Thoracic aorta (tissue), 2 donors: Measurements from ENCODE around the gene DNAH11. TPM values are rescaled to one million over a fixed set of nuclear protein-coding genes. Genes with fewer than 3 reads are reported as not detected.

Experiments
- ATAC-seq: fragments of 150-250 bp; one replicate; pipeline ENCODE4 v1.8.0; 2017; ENCODE audit warnings: low read depth; ENCODE audit not compliant: insufficient number of reproducible peaks, low FRiP score
- DNase-seq: peaks from one replicate; pipeline ENCODE4 v3.0.0-alpha.2; 2020; ENCODE audit warnings: low spot score
- H3K27ac ChIP-seq, 2 donors: fragments of 200-600 bp; sonication (generic); 1 replicate in 1 of 2; 2 replicates in 1 of 2; pipeline ENCODE4 v1.5.1; 2016; ENCODE audit warnings: mild to moderate bottlenecking in 2 of 2, moderate library complexity in 2 of 2
- H3K27me3 ChIP-seq: fragments of 200-600 bp; sonication (generic); replicated peaks from 2 replicates; pipeline ENCODE4 v1.6.0; 2016; ENCODE audit warnings: mild to moderate bottlenecking; ENCODE audit not compliant: insufficient read depth
- H3K36me3 ChIP-seq: fragments of 200-600 bp; sonication (generic); one replicate; pipeline ENCODE4 v1.5.1; 2016
- H3K4me1 ChIP-seq, 2 donors: fragments of 200-600 bp; sonication (generic); 1 replicate in 1 of 2; 2 replicates in 1 of 2; pipeline versions ENCODE4 v1.5.1 to v1.6.0; 2016; ENCODE audit warnings: low read depth in 2 of 2, mild to moderate bottlenecking in 1 of 2; ENCODE audit not compliant: control insufficient read depth in 1 of 2
- H3K4me3 ChIP-seq: fragments of 200-600 bp; sonication (generic); 2 replicates; pipeline ENCODE4 v1.5.1; 2016; ENCODE audit warnings: mild to moderate bottlenecking
- H3K9me3 ChIP-seq: fragments of 200-600 bp; sonication (generic); 2 replicates; pipeline ENCODE4 v1.5.1; 2016
- total RNA-seq, 2 donors: library from RNA; depleted of rRNA; stranded (reverse); fragments of >200 nt; gene quantifications; one replicate each; pipeline versions ENCODE4 v1.1.0 to v1.2.3, GENCODE V29; 2016
- TF ChIP-seq, protein P1 (sequence below): fragments of 200-600 bp; sonication (generic); IDR thresholded peaks from one replicate; pipeline ENCODE4 v1.5.1; 2019; ENCODE audit warnings: antibody characterized with exemption

Gene DNAH11
- total RNA-seq, 2 donors from 2014 or later = 1.9 to 16.2 TPM

DNA sequence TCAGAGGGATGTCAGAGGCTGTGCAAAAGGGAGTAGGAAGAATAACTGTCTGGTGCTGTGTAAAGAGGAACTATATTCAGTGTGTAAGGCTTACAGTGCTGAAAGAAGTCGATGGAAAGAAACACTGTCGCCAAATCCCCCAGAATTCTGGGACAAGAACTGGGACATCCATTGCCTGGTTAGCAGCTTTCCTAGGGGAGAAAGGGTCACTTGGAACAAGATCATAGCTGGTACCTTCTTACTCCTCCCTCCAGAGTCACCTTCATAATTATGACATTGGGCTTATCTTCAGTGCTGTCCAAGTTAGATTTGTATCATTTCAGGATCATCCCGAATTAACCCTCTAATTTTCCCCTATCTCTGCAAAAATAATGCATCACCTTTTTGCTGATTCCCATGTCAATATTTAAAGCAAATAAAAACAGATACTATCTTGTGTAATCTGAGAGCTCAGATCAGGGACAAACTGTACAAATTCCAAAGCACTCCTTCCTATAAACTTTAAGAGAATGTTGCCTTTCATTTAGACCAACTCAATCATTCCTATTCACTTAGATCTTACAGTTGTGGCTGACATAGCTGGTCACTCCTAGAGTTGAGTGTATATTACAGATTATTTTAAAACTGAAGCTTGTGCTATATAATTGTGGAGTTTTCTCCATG, 96.5 kb downstream of the DNAH11 start:
- Histone ChIP-seq H3K27me3 (no peaks in the 10 kb centered on the region), H3K9me3 (no peaks in the 10 kb centered on the region), H3K4me1 (no peaks in the 10 kb centered on the region), H3K27ac (no peak overlapping the region), H3K36me3 (no peaks in the 10 kb centered on the region), H3K4me3 (no peak overlapping the region)
- TF ChIP-seq, protein P1, sequence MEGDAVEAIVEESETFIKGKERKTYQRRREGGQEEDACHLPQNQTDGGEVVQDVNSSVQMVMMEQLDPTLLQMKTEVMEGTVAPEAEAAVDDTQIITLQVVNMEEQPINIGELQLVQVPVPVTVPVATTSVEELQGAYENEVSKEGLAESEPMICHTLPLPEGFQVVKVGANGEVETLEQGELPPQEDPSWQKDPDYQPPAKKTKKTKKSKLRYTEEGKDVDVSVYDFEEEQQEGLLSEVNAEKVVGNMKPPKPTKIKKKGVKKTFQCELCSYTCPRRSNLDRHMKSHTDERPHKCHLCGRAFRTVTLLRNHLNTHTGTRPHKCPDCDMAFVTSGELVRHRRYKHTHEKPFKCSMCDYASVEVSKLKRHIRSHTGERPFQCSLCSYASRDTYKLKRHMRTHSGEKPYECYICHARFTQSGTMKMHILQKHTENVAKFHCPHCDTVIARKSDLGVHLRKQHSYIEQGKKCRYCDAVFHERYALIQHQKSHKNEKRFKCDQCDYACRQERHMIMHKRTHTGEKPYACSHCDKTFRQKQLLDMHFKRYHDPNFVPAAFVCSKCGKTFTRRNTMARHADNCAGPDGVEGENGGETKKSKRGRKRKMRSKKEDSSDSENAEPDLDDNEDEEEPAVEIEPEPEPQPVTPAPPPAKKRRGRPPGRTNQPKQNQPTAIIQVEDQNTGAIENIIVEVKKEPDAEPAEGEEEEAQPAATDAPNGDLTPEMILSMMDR = no peak
- ATAC-seq = no peak
- DNase-seq = no peak

DNA sequence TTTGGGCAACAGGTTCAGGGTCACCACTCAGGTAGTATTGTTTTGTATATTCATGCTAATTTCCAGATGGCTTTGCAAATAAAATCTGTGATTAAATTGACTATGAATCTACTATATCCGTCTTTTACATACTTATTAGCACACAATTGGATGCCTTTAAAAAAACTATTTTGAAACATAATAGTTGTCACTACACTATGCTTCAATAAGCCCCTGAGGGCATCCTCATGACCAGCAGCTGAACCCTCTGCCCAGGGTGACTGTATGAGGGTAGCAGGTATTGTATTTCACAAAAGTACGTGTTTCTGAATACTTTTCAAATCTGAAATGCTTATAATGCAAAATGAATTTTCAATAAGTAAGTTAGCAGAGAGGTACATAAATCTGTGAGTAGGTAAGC, 97.3 kb downstream of the DNAH11 start:
- ATAC-seq = no peak
- no peak for DNase-seq
- no peak overlapping the region for H3K4me3 ChIP-seq
- H3K4me1 ChIP-seq = no peaks in the 10 kb centered on the region
- H3K36me3 ChIP-seq = no peaks in the 10 kb centered on the region
- no peaks in the 10 kb centered on the region for H3K9me3 ChIP-seq
- no peak overlapping the region for H3K27ac ChIP-seq
- TF ChIP-seq, protein P1 = no peak
- no peaks in the 10 kb centered on the region for H3K27me3 ChIP-seq

DNA sequence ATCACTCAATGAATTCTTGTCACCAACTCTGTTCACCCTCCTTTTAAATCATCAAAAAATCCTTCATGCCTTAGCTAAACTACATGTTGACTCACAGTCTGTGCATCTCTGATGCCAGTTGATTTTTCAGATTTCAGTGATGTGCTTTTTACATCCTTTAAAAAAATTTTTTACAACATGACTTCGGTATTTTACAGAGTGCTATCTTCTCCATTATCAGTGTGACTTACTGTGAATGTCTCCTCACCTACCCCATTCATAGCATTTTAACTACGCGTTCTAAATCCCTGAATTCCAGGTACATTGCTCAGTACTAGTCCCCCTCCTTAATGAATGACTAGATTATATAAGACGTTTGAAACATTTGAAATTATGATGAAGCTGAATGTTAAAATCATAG, 98.7 kb downstream of the DNAH11 start:
- no peak for ATAC-seq
- DNase-seq = no peak
- Histone ChIP-seq H3K4me3 (no peak overlapping the region), H3K9me3 (no peaks in the 10 kb centered on the region), H3K4me1 (no peaks in the 10 kb centered on the region), H3K27me3 (no peaks in the 10 kb centered on the region), H3K36me3 (no peaks in the 10 kb centered on the region), H3K27ac (no peak overlapping the region)
- TF ChIP-seq, protein P1 = no peak

DNA sequence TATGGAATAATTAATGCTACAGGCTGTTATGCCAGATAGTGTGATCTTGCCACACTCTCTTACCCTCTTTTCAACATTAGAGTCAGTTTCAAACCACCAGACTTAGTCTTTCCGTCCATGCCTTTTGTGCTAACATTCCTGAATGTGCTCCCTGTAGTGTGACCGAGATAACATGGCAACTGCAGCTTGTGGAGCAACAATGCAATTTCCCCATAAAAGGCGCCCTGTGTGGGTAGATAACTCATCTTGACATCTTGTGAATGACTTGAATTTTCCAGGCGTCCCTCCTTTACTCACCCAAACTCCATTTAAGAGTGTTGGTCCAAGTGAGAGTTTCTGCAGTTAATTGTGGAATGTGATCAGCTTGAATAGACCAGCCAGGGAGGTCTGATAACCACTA, 99.6 kb downstream of the DNAH11 start:
- no peaks in the 10 kb centered on the region for H3K9me3 ChIP-seq
- no peaks in the 10 kb centered on the region for H3K36me3 ChIP-seq
- TF ChIP-seq, protein P1 = no peak
- no peaks in the 10 kb centered on the region for H3K4me1 ChIP-seq
- no peak for ATAC-seq
- no peak overlapping the region for H3K27ac ChIP-seq
- DNase-seq = no peak
- H3K4me3 ChIP-seq = no peak overlapping the region
- H3K27me3 ChIP-seq = no peaks in the 10 kb centered on the region

DNA sequence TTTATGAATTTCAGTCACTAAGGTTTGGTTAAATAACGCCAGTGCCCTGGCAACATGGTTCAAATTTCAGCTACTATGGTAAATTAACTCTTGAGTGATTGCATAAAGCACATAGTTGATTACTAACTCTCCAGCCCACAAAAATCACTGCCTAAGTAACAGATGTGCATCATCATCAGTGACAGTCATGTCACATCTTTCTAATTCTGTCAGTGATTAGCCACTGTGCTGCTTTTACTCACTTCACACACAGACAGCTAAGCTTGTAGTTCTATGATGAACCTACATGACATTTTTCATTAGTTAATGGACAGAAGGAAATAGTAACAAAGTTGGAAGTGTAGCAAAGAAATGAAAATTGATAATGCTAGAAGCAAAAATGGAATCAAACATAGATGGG, 108.9 kb downstream of the DNAH11 start:
- Histone ChIP-seq H3K27ac (no peak overlapping the region), H3K27me3 (no peaks in the 10 kb centered on the region), H3K4me1 (no peaks in the 10 kb centered on the region), H3K9me3 (peaks cover 2% of the 10 kb centered on the region), H3K36me3 (no peaks in the 10 kb centered on the region), H3K4me3 (no peak overlapping the region)
- DNase-seq (no peak), ATAC-seq (no peak)
- TF ChIP-seq, protein P1 = no peak
